Right lobe of liver (tissue), 6 donors: Measurements from ENCODE around the gene C11orf97. TPM values are rescaled to one million over a fixed set of nuclear protein-coding genes. Genes with fewer than 3 reads are reported as not detected.
A peak's percentile ranks its signal among the peaks of the same experiment; 100 is the strongest.

Experiments used
- ATAC-seq, 4 donors: fragments of 200-7000 bp; cut with Tn5 transposase; one replicate each; pipeline ENCODE4 v1.9.1; 2020; ENCODE audit warnings: mild to moderate bottlenecking in 4 of 4, moderate library complexity in 4 of 4
- DNase-seq, 3 donors: peaks; one replicate each; pipeline ENCODE4 v3.0.0-alpha.2; 2020
- H3K27ac ChIP-seq, 3 donors: fragments of 200-600 bp; one replicate each; pipeline ENCODE4 v1.8.0; 2022
- H3K27me3 ChIP-seq, 2 donors: fragments of 200-600 bp; one replicate each; pipeline ENCODE4 v1.8.0; 2022
- H3K36me3 ChIP-seq, 4 donors: fragments of 200-600 bp; sonication (generic) in 1 of 4; one replicate each; pipeline versions ENCODE4 v1.5.1 to v1.8.0; 2017 to 2022; ENCODE audit warnings: control low read depth in 1 of 4
- H3K4me1 ChIP-seq, 4 donors: fragments of 200-600 bp; sonication (generic) in 1 of 4; one replicate each; pipeline versions ENCODE4 v1.5.1 to v1.8.0; 2017 to 2022; ENCODE audit warnings: control low read depth in 1 of 4
- H3K4me3 ChIP-seq, 3 donors: fragments of 200-600 bp; one replicate each; pipeline ENCODE4 v1.8.0; 2022
- H3K9me3 ChIP-seq, 4 donors: fragments of 200-600 bp; sonication (generic) in 1 of 4; one replicate each; pipeline versions ENCODE4 v1.5.1 to v1.8.0; 2017 to 2022; ENCODE audit warnings: control low read depth in 1 of 4
- CTCF ChIP-seq, 4 donors: fragments of 200-600 bp in 3 of 4; fragments of 450-650 bp in 1 of 4; IDR thresholded peaks; one replicate each; pipeline versions ENCODE4 v1.5.1 to v1.8.0; 2016 to 2022; ENCODE audit warnings: antibody characterized with exemption in 4 of 4, mild to moderate bottlenecking in 2 of 4
- POLR2A ChIP-seq: fragments of 450-650 bp; IDR thresholded peaks from one replicate; pipeline ENCODE4 v1.6.1; 2017; ENCODE audit warnings: antibody characterized with exemption, mild to moderate bottlenecking
- WGBS: methylation state at CpG from one replicate; pipeline ENCODE4 v1.1.6; 2018; ENCODE audit warnings: low coverage, low lambda C conversion rate; ENCODE audit not compliant: insufficient coverage; ENCODE audit errors: missing lambda C conversion rate; 5-methylcytosine and 5-hydroxymethylcytosine counted together
- intact Hi-C, 2 donors: fragments of 100-400 bp; cut with DNase I; formaldehyde crosslinking; loops; one replicate each; pipeline versions ENCODE4 v1.11.2 to v1.14.1; 2022
- total RNA-seq, 6 experiments: library from RNA; depleted of rRNA in 2 of 6; stranded (reverse); fragments of >200 nt in 2 of 6; fragmentation: NEBNext Ultra II Directional in 3 of 6; extraction: Animal tissue kit (Norgen Biotek cat#: 25700) in 3 of 6; gene quantifications; one replicate each; pipeline versions ENCODE4 v1.1.0 to v1.2.4, GENCODE V29; 2016 to 2023
- donor health status: DM: no; HTN: yes; CAD: no.
- donor health status: DM: no; HTN: no; CAD: no.
- donor health status: DM: no; HTN: no; CAD: no.
- donor health status: DM: no; HTN: yes; CAD: no.
- donor health status: DM: no; HTN: yes; CAD: no.

C11orf97 gene
- total RNA-seq, 6 experiments from 2014 or later: 0.40 to 1.7 TPM; not detected in 4

- TF ChIP-seq POLR2A (no peak), CTCF (IDR thresholded peaks at IDR 0.05) (no peak)
- Histone ChIP-seq H3K27ac (peak overlapping the region in 1 of 3 donors; percentile 4), H3K4me1 (no peaks in the 10 kb centered on the region), H3K9me3 (no peaks in the 10 kb centered on the region), H3K27me3 (no peaks in the 10 kb centered on the region), H3K4me3 (no peak overlapping the region), H3K36me3 (no peaks in the 10 kb centered on the region)
- ATAC-seq (peak; percentile 40 to 67 (median 59)), DNase-seq (no peak)
- intact Hi-C loops: no loop called here
- WGBS: 42% methylated on average over 6 of the region's 6 CpGs
Observed at GRCh38 chr11:94533696-94534630, 21.7 kb downstream of the C11orf97 start.

GRCh38 chr11:94536386-94536785, 24.1 kb downstream of the C11orf97 start:
- no peaks in the 10 kb centered on the region for H3K36me3 ChIP-seq
- intact Hi-C loops: no loop called here
- no peaks in the 10 kb centered on the region for H3K27me3 ChIP-seq
- H3K4me1 ChIP-seq: no peaks in the 10 kb centered on the region
- no peak overlapping the region for H3K27ac ChIP-seq
- ATAC-seq: peak in 1 of 4 donors; percentile 71
- no peaks in the 10 kb centered on the region for H3K9me3 ChIP-seq
- TF ChIP-seq POLR2A (no peak), CTCF (IDR thresholded peaks at IDR 0.05) (no peak)
- no peak overlapping the region for H3K4me3 ChIP-seq
- no peak for DNase-seq

- no peaks in the 10 kb centered on the region for H3K27me3 ChIP-seq
- DNase-seq: no peak
- 53% methylated on average over 3 of the region's 3 CpGs for WGBS
- no peak overlapping the region for H3K27ac ChIP-seq
- no peaks in the 10 kb centered on the region for H3K36me3 ChIP-seq
- peak in 1 of 4 donors; percentile 43 for ATAC-seq
- no peaks in the 10 kb centered on the region for H3K4me1 ChIP-seq
- TF ChIP-seq CTCF (IDR thresholded peaks at IDR 0.05) (no peak), POLR2A (no peak)
- intact Hi-C loops: no loop called here
- no peaks in the 10 kb centered on the region for H3K9me3 ChIP-seq
- no peak overlapping the region for H3K4me3 ChIP-seq
Observed at GRCh38 chr11:94537031-94537600, 24.9 kb downstream of the C11orf97 start.

- no peak overlapping the region for H3K27ac ChIP-seq
- H3K36me3 ChIP-seq: no peaks in the 10 kb centered on the region
- 33% methylated on average over 1 of the region's 1 CpG for WGBS
- ATAC-seq (no peak), DNase-seq (no peak)
- H3K9me3 ChIP-seq: no peaks in the 10 kb centered on the region
- H3K4me1 ChIP-seq: no peaks in the 10 kb centered on the region
- no peak for TF ChIP-seq CTCF (IDR thresholded peaks at IDR 0.05)
- no peak overlapping the region for H3K4me3 ChIP-seq
- intact Hi-C loops: no loop called here
- no peaks in the 10 kb centered on the region for H3K27me3 ChIP-seq
Observed at GRCh38 chr11:94539420-94539819, 27.2 kb downstream of the C11orf97 start.
